WERI-Rb-1 (cell line): ENCODE measurements around the gene TBC1D9B.

Experiments
- DNase-seq: peaks from one replicate; pipeline ENCODE4 v3.0.0-alpha.2; 2020
- H3K27ac ChIP-seq: fragments of 250-450 bp; sonication (Bioruptor Pico); 2 replicates; pipeline ENCODE4 v1.5.1; 2020; ENCODE audit warnings: mild to moderate bottlenecking, moderate library complexity
- H3K27me3 ChIP-seq: fragments of 250-450 bp; sonication (Bioruptor Pico); 2 replicates; pipeline ENCODE4 v1.5.1; 2021; ENCODE audit warnings: mild to moderate bottlenecking, low read depth, moderate library complexity; ENCODE audit not compliant: insufficient read depth, severe bottlenecking
- H3K36me3 ChIP-seq: fragments of 250-450 bp; sonication (Bioruptor Pico); 2 replicates; pipeline ENCODE4 v1.5.1; 2020; ENCODE audit warnings: mild to moderate bottlenecking, moderate library complexity
- H3K4me3 ChIP-seq: 2 replicates; pipeline ENCODE4 v1.5.1; 2011; ENCODE audit warnings: low read depth, mild to moderate bottlenecking, control low read depth, low read length
- H3K9me3 ChIP-seq: fragments of 250-450 bp; sonication (Bioruptor Pico); 2 replicates; pipeline ENCODE4 v1.5.1; 2021; ENCODE audit warnings: mild to moderate bottlenecking, moderate library complexity; ENCODE audit not compliant: severe bottlenecking
- TF ChIP-seq, protein P1 (sequence below): IDR thresholded peaks from 2 replicates; pipeline ENCODE4 v1.5.1; 2011; ENCODE audit warnings: low read depth, mild to moderate bottlenecking, control low read depth, inconsistent platforms, low read length

Gene TBC1D9B

DNA sequence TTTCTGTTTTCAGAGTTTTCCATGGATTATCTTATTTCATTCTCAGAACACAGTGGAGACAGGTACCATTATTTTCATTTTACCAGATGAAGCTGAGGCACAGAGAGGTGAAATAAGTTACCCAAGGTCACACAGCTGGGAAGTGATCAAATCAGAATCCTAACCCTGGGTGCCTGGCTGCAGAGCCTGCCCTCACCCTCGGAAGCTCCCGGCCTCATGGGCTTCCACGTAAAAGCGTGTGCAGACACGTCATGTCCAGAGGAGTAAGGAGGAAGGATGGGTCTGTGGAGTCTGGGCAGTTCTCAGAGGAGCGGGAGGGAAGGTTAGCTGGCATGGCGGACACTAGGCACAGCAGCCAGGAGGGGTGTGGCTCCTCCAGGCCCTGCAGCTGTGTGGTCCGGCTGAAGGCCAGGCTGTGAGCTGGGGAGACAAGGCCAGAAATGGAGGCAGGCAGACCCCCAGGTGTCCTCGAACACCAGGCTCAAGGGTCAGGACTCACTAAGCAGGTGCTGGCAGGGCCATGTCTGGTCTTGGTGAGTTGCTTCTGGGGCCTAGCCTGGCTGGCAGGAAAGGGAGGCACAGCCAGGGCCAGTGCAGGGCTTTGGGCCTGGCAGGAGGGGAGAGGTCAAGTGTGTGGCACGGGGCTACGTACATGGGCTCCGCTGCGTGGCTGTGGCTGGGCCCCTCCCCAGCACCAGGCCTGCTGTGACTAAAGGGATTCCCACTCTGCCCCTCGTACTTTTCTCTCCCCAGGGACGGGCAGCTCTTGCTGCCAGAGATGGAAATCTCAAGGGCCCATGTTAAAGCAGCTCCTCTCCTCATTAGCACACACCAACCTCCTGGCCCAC, 5.6 kb downstream of the TBC1D9B start:
- no peaks in the 10 kb centered on the region for H3K27me3 ChIP-seq
- H3K27ac ChIP-seq, result no peak overlapping the region
- H3K36me3 ChIP-seq, result peaks cover 6% of the 10 kb centered on the region
- no peak for DNase-seq
- TF ChIP-seq, protein P1, sequence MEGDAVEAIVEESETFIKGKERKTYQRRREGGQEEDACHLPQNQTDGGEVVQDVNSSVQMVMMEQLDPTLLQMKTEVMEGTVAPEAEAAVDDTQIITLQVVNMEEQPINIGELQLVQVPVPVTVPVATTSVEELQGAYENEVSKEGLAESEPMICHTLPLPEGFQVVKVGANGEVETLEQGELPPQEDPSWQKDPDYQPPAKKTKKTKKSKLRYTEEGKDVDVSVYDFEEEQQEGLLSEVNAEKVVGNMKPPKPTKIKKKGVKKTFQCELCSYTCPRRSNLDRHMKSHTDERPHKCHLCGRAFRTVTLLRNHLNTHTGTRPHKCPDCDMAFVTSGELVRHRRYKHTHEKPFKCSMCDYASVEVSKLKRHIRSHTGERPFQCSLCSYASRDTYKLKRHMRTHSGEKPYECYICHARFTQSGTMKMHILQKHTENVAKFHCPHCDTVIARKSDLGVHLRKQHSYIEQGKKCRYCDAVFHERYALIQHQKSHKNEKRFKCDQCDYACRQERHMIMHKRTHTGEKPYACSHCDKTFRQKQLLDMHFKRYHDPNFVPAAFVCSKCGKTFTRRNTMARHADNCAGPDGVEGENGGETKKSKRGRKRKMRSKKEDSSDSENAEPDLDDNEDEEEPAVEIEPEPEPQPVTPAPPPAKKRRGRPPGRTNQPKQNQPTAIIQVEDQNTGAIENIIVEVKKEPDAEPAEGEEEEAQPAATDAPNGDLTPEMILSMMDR, result no peak
- no peaks in the 10 kb centered on the region for H3K9me3 ChIP-seq
- no peak overlapping the region for H3K4me3 ChIP-seq

DNA sequence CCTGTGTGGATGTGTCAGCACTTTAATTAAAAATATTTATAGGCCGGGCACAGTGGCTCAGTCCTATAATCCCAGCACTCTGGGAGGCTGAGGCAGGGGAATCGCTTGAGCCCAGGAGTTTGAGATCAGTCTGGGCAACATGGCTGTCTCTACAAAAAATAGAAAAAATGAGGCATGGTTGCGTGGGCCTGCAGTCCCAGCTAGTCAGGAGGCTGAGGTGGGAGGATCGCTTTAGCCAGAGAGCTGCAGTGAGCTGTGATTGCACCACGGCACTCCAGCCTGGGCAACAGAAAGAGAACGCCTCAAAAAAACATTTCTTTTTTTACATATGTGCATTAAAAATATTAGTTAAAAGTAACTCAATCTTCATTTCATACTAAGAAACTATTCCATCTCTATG, 6.2 kb downstream of the TBC1D9B start:
- Histone ChIP-seq H3K27me3 (no peaks in the 10 kb centered on the region), H3K9me3 (no peaks in the 10 kb centered on the region), H3K36me3 (peaks cover 6% of the 10 kb centered on the region), H3K4me3 (no peak overlapping the region), H3K27ac (no peak overlapping the region)
- TF ChIP-seq, protein P1, result no peak
- no peak for DNase-seq

DNA sequence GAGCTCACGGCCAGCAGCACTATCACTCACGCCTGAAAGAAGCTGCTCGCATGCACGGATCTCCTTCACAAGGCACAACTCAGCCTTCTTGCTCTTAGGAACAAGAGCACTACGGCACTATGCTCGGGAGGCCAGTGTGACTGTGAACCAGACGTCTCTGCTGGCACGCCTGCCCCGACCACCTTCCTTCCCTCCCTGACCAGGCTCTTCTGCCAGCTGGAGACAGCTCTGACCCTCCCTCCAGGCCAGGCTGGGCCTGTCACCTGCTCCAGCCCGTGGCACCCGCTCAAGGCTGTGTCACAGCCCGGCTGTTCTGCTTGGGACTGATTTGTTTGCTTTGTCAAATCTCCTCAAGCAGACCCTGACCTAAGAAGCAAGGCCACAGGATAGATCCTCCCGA, 7.0 kb downstream of the TBC1D9B start:
- Histone ChIP-seq H3K36me3 (peaks cover 6% of the 10 kb centered on the region), H3K9me3 (no peaks in the 10 kb centered on the region), H3K27me3 (no peaks in the 10 kb centered on the region), H3K27ac (no peak overlapping the region), H3K4me3 (no peak overlapping the region)
- no peak for DNase-seq
- TF ChIP-seq, protein P1, result no peak

DNA sequence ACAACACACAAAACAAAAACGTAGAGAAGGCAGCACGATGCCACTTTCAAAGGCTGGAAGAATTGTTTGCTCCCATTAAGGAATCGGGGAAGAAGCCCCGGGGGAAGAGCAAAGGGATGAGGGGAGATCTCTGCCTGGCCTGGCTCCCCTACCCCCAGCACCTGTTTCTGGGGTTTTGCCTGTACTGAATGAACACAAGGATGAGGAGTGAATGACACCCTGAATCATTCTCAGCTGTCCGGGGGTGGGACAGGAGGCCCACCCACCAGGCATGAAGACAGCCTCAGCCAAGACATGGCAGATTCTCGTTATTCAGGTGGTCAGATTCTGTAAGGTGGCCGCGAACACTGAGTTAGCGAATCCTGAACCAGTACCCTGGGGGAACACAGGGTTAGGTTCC, 7.5 kb downstream of the TBC1D9B start:
- H3K4me3 ChIP-seq, result no peak overlapping the region
- H3K27ac ChIP-seq, result no peak overlapping the region
- TF ChIP-seq, protein P1, result no peak
- no peaks in the 10 kb centered on the region for H3K27me3 ChIP-seq
- H3K9me3 ChIP-seq, result no peaks in the 10 kb centered on the region
- H3K36me3 ChIP-seq, result peaks cover 6% of the 10 kb centered on the region
- DNase-seq, result no peak

DNA sequence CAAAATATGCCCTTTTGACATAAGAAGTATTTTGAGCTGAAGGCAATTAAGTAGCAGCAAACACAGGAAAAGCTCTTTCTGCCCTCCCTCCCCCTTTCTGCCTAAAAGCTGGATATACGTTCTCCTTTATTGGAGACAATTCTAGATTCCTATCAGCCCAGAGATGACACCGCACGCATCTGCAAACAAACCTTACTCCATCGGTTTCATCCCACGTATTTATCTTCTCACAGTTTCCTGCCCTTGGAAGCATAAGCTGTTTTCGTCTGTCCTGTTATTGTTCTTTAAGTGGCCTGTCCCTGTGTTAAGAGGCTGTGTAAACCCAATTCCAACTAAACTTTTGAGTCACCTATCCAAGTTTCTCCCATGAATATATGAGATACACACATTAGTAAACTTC, 11.8 kb downstream of the TBC1D9B start:
- Histone ChIP-seq H3K9me3 (no peaks in the 10 kb centered on the region), H3K36me3 (peaks cover 6% of the 10 kb centered on the region), H3K27ac (no peak overlapping the region), H3K4me3 (no peak overlapping the region), H3K27me3 (no peaks in the 10 kb centered on the region)
- TF ChIP-seq, protein P1, result no peak
- DNase-seq, result no peak
